Measurements from ENCODE around the gene HTR3E.

- no peak for TF ChIP-seq CTCF (IDR thresholded peaks at IDR 0.05)
- no peak for TF ChIP-seq REST (IDR thresholded peaks at IDR 0.05)
- no peak for TF ChIP-seq MAX (IDR thresholded peaks at IDR 0.05)
- no peak for TF ChIP-seq EHF (CRISPR knock-in tag; IDR thresholded peaks at IDR 0.05)
- TF ChIP-seq CEBPB (IDR thresholded peaks at IDR 0.05) = no peak
- TF ChIP-seq HDAC2 (IDR thresholded peaks at IDR 0.05) = no peak
- no peak for TF ChIP-seq ZSCAN20 (CRISPR knock-in tag; IDR thresholded peaks at IDR 0.05)
- TF ChIP-seq MYC (IDR thresholded peaks at IDR 0.05; ENCODE audit: borderline replicate concordance, low read length) = no peak
- no peak for TF ChIP-seq CBX8 (IDR thresholded peaks at IDR 0.05)
- no peak for TF ChIP-seq FOXS1 (CRISPR knock-in tag; IDR thresholded peaks at IDR 0.05)
- TF ChIP-seq FOSB (CRISPR knock-in tag; IDR thresholded peaks at IDR 0.05) = no peak
These were observed 44.1 kb upstream of the HTR3E start, which contains the start of gene HTR3C for GRCh38 chr3:184052767-184053166.
